Ovary (tissue), 3 donors: Measurements from ENCODE around the gene KIF4A.

Experiments used
- EP300 ChIP-seq: sonication (generic); formaldehyde crosslinking; IDR thresholded peaks from one replicate; pipeline ENCODE4 v1.6.1; 2017; ENCODE audit warnings: antibody characterized with exemption
- POLR2A ChIP-seq: fragments of 450-650 bp; IDR thresholded peaks from one replicate; pipeline ENCODE4 v1.6.1; 2017; ENCODE audit warnings: antibody characterized with exemption, mild to moderate bottlenecking, moderate library complexity
- TF ChIP-seq, protein P1 (sequence below), 3 donors: fragments of 450-650 bp in 2 of 3; fragments of 200-600 bp in 1 of 3; IDR thresholded peaks; one replicate each; pipeline versions ENCODE4 v1.5.1 to v1.8.0; 2016 to 2022; ENCODE audit warnings: antibody characterized with exemption in 3 of 3, mild to moderate bottlenecking in 1 of 3
- donor health status: DM: no; HTN: no; CAD: no.

DNA sequence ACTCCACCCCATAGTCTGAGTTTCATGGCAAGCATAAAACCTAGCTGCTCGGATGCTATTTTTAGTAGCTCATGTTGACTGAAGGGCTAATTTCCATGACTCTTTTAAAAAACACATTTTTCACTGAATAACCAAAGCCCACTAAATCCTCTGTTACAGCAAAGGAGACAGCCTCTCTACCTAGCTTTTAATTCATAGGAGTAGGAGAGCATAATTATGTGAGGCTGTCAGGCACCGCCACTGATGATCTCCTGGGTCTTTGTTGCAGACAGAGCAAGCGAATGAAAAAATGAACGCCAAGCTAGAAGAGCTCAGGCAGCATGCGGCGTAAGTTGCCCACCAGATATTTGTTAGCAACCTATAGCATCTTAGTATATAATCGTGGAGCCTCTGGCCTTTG is 53.5 kb downstream of the KIF4A start:
- TF ChIP-seq EP300 (no peak), POLR2A (no peak)
- TF ChIP-seq, protein P1, sequence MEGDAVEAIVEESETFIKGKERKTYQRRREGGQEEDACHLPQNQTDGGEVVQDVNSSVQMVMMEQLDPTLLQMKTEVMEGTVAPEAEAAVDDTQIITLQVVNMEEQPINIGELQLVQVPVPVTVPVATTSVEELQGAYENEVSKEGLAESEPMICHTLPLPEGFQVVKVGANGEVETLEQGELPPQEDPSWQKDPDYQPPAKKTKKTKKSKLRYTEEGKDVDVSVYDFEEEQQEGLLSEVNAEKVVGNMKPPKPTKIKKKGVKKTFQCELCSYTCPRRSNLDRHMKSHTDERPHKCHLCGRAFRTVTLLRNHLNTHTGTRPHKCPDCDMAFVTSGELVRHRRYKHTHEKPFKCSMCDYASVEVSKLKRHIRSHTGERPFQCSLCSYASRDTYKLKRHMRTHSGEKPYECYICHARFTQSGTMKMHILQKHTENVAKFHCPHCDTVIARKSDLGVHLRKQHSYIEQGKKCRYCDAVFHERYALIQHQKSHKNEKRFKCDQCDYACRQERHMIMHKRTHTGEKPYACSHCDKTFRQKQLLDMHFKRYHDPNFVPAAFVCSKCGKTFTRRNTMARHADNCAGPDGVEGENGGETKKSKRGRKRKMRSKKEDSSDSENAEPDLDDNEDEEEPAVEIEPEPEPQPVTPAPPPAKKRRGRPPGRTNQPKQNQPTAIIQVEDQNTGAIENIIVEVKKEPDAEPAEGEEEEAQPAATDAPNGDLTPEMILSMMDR (IDR thresholded peaks at IDR 0.05) = no peak
